IPS DF 6.9 (cell line): ENCODE data around the gene CRYBG3.
"Not testable (repeated sequence)": the region's sequence is repeated elsewhere in the genome, so short reads cannot be mapped to it uniquely, and the experiment has no call there.

Source experiments
- DNase-seq: peaks from one replicate; pipeline ENCODE4 v3.0.0-alpha.2; 2013; ENCODE audit warnings: low read depth, low spot score
- H3K27ac ChIP-seq: one replicate; pipeline ENCODE4 v1.5.1; 2013; ENCODE audit warnings: low read length, control low read depth
- H3K27me3 ChIP-seq: 2 replicates; pipeline ENCODE4 v1.6.1; 2013; ENCODE audit warnings: mild to moderate bottlenecking, low read length; ENCODE audit not compliant: control insufficient read depth, insufficient read depth
- H3K36me3 ChIP-seq: 2 replicates; pipeline ENCODE4 v1.6.1; 2013; ENCODE audit warnings: low read length; ENCODE audit not compliant: control insufficient read depth, insufficient read depth
- H3K4me1 ChIP-seq: 2 replicates; pipeline ENCODE4 v1.6.1; 2013; ENCODE audit warnings: low read length; ENCODE audit not compliant: control insufficient read depth, insufficient read depth
- H3K4me3 ChIP-seq: 2 replicates; pipeline ENCODE4 v1.5.1; 2013; ENCODE audit warnings: mild to moderate bottlenecking, low read length
- H3K9me3 ChIP-seq: 2 replicates; pipeline ENCODE4 v1.6.1; 2013; ENCODE audit warnings: low read length, inconsistent platforms; ENCODE audit not compliant: control insufficient read depth, insufficient read depth
- WGBS: extraction: QIAGEN DNeasy Blood & Tissue Kit; methylation state at CpG from one replicate; pipeline ENCODE4 v1.1.7; 2013; ENCODE audit warnings: mixed read lengths, missing lambda C conversion rate; ENCODE audit not compliant: insufficient read length, insufficient coverage; 5-methylcytosine and 5-hydroxymethylcytosine counted together

The CRYBG3 gene

DNA sequence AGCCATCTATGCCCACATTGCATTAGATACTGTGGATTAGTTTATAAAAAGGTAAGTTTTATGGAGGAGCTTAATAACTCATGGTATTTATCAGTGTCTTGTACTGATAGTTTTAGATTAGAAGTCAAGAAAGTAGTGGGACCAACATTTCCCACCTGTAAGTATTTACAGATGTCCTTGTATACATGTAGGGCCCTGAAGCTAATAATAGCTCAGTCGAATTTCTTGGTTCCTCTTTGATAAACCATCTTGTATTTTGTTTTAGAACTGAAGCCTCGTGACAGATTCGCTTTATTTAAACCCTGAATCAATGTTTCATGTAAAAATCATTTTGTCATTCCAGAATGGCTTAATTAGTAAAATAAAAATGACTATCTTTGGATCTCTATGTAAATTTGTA is 73.4 kb downstream of the CRYBG3 start:
- H3K9me3 ChIP-seq: no peaks in the 10 kb centered on the region
- no peak for DNase-seq
- WGBS: no CpG with 5 or more reads among the region's 3 CpGs
- no peaks in the 10 kb centered on the region for H3K36me3 ChIP-seq
- H3K4me1 ChIP-seq: no peaks in the 10 kb centered on the region
- H3K27ac ChIP-seq: no peak overlapping the region
- no peaks in the 10 kb centered on the region for H3K27me3 ChIP-seq
- no peak overlapping the region for H3K4me3 ChIP-seq

DNA sequence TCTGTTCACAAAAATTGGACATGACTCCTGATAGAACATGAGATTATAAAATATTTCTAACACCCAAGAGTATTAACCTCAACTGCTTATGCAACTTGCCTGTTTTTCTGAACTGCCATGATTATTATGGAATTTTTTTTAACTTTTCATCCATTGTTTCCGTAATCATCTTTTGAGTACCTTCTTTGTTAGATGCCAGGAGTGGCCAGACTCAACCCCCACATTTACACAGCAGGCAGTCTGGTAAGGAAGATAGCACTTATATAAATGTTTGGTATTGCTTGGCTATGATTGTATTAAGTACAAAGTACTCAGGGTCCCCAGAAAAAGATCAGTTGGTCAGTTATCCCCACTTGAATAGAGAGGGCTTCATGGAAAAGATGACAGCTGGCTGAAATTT is 74.3 kb downstream of the CRYBG3 start:
- Histone ChIP-seq H3K36me3 (no peaks in the 10 kb centered on the region), H3K27ac (no peak overlapping the region), H3K4me3 (no peak overlapping the region), H3K9me3 (no peaks in the 10 kb centered on the region), H3K4me1 (no peaks in the 10 kb centered on the region), H3K27me3 (no peaks in the 10 kb centered on the region)
- WGBS: no CpG with 5 or more reads among the region's 1 CpG
- no peak for DNase-seq

DNA sequence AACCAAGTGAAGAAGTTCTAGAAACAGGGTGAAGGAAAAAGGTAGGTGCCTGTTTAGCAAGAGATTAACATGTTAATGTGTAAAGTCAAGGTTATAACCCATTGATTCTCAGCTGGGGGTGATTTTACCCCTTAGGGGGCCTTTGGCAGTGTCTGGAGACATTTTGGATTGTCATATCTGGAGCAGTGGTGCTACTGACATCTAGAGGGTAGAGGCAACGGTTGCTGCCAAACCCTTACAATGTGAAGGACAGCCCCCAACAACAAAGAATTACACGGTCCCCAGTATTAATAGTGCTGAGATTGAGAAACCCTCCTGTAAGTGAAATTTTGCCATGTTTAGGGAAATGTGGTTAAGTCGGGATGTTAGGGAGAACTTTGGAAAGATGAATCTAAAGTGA is 74.7 kb downstream of the CRYBG3 start:
- H3K36me3 ChIP-seq: no peaks in the 10 kb centered on the region
- no peaks in the 10 kb centered on the region for H3K9me3 ChIP-seq
- H3K27ac ChIP-seq: no peak overlapping the region
- H3K27me3 ChIP-seq: no peaks in the 10 kb centered on the region
- H3K4me3 ChIP-seq: no peak overlapping the region
- DNase-seq: no peak
- WGBS: 100% methylated on average over 1 of the region's 3 CpGs
- no peaks in the 10 kb centered on the region for H3K4me1 ChIP-seq

DNA sequence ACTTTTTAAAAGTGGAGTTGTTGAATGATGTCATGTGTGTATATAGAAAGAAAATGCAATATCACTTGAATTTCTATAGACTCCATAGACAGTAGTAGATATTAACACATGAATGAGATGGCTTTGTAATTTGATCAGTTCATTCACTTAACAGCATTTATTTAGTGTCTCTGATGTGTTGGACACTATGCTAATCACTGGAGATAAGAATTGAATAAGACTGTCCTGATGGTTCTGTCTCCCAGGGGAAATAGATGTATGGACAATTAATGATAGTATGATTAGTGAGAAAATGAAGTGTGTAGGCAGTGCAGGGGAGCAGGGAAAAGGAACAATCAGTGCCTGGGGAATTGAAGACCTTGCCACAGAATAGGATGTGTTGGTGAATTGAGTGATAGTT is 77.5 kb downstream of the CRYBG3 start:
- H3K4me1 ChIP-seq: no peaks in the 10 kb centered on the region
- no peak overlapping the region for H3K4me3 ChIP-seq
- H3K27ac ChIP-seq: no peak overlapping the region
- no peak for DNase-seq
- no peaks in the 10 kb centered on the region for H3K27me3 ChIP-seq
- no peaks in the 10 kb centered on the region for H3K36me3 ChIP-seq
- no peaks in the 10 kb centered on the region for H3K9me3 ChIP-seq

DNA sequence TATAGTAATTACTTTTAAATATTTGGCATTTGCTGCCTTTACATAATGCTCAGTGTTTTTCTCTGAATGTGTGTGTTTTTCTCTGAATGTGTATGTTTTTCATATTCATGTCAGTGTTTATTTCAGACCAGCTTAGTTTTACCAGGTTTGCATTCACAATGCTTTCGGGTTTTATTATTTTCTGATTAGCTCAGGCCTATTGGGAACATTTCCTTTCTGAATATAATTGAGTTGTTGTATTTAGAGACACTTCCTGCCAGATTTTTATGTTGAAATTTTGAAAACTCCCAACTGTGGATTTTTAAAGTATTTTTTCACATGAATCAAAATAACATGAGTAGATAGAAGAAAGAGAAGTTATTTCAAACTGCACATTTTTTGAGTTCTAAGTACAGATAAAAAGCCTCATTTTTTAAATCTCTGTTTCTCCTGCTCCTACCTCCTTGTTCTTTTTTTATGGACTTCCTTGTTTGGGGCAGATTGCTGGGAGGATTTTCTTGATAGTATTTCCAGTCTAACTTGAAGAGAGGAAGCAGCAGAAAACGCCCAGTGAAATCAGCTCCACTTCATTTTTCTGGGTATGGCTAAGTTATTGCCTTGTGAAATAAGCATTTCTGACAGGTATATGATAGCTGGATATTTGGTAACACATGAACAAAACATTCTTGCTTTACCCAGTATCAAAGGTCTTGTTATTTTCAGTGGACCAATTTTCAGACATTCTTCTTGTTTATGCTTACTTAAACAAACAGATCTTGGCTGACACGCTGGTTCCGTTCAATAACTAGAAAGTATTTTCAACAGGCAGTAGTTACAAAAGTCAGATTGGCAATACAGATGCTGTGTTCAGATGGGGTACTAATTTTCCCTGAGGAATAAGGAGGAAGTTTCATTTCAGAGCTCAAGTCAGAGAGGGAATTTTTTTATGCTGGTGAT is 79.8 kb downstream of the CRYBG3 start:
- Histone ChIP-seq H3K4me3 (no peak overlapping the region), H3K27ac (no peak overlapping the region), H3K36me3 (no peaks in the 10 kb centered on the region), H3K9me3 (no peaks in the 10 kb centered on the region), H3K27me3 (no peaks in the 10 kb centered on the region), H3K4me1 (no peaks in the 10 kb centered on the region)
- no peak for DNase-seq
- no CpG with 5 or more reads among the region's 4 CpGs for WGBS

DNA sequence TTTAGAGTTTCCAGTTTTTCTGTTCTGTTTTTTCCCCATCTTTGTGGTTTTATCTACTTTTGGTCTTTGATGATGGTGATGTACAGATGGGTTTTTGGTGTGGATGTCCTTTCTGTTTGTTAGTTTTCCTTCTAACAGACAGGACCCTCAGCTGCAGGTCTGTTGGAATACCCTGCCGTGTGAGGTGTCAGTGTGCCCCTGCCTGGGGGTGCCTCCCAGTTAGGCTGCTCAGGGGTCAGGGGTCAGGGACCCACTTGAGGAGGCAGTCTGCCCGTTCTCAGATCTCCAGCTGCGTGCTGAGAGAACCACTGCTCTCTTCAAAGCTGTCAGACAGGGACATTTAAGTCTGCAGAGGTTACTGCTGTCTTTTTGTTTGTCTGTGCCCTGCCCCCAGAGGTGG is 88.0 kb downstream of the CRYBG3 start:
- H3K27ac ChIP-seq: not testable (repeated sequence)

DNA sequence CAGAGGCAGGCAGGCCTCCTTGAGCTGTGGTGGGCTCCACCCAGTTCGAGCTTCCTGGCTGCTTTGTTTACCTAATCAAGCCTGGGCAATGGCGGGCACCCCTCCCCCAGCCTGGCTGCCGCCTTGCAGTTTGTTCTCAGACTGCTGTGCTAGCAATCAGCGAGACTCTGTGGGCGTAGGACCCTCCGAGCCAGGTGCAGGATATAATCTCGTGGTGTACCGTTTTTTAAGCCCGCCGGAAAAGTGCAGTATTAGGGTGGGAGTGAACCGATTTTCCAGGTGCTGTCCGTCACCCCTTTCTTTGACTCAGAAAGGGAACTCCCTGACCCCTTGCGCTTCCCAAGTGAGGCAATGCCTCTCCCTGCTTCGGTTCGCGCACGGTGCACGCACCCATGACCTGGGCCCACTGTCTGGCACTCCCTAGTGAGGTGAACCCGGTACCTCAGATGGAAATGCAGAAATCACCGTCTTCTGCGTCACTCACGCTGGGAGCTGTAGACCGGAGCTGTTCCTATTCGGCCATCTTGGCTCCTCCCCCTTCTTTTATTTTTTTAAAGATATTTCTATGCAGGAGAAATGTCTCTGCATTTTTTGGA is 88.5 kb downstream of the CRYBG3 start:
- WGBS: no CpG with 5 or more reads among the region's 24 CpGs
- not testable (repeated sequence) for H3K36me3 ChIP-seq, H3K9me3 ChIP-seq, H3K27me3 ChIP-seq, H3K27ac ChIP-seq, DNase-seq, H3K4me3 ChIP-seq, H3K4me1 ChIP-seq

More for the DNA sequence above, 88.0 kb downstream of the CRYBG3 start:
- H3K36me3 ChIP-seq, H3K4me3 ChIP-seq, H3K4me1 ChIP-seq, H3K9me3 ChIP-seq, H3K27me3 ChIP-seq, DNase-seq: not testable (repeated sequence)
- no CpG with 5 or more reads among the region's 3 CpGs for WGBS

DNA sequence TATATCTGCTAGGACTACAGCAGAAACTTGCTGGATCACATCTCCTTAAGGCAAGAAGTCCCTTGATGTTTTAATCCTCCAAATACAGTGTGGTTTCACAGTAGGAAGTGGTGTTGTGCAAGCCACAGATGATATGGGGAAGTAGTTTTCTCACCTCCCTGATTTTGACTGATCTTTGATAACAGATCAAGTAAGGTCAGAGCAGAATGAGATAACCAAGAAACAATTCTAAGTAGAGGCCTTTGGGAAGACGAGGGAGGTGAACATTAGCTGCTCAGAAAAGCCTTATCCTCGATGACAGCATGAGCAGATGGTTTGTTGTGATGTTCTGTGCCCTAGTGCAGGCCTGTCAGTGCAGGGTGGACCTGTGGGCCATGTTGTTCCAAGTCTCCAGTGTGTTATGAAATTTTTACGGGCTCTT is 89.1 kb downstream of the CRYBG3 start:
- Histone ChIP-seq H3K9me3 (no peaks in the 10 kb centered on the region), H3K4me3 (no peak overlapping the region), H3K4me1 (peaks cover 1% of the 10 kb centered on the region; the same call in 1 of the 2 replicates), H3K27ac (no peak overlapping the region), H3K36me3 (no peaks in the 10 kb centered on the region), H3K27me3 (no peaks in the 10 kb centered on the region)
- no peak for DNase-seq
- WGBS: no CpG with 5 or more reads among the region's 3 CpGs

DNA sequence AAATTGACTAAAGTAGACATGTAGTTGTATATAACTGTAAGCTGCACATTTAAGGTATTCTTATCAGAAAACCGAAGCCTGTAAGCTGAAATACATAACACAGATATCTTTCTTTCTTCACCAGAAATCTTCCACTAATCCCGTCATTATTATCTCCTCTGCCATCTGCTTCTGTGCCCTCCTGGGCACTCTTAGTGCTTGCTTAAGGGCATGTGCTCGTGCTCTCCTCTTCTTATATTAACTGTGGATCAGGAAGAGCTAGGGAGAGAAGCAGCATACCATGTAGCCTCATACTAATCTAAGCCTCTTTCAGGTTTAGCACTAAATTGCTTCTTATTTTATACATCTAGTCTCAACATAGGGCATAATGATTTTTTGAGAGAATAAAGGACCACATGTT is 89.6 kb downstream of the CRYBG3 start:
- no peak overlapping the region for H3K4me3 ChIP-seq
- peaks cover 1% of the 10 kb centered on the region; the same call in 1 of the 2 replicates for H3K4me1 ChIP-seq
- H3K36me3 ChIP-seq: no peaks in the 10 kb centered on the region
- whole genome bisulfite sequencing: no CpG with 5 or more reads among the region's 3 CpGs
- H3K27ac ChIP-seq: no peak overlapping the region
- DNase-seq: no peak
- no peaks in the 10 kb centered on the region for H3K27me3 ChIP-seq
- H3K9me3 ChIP-seq: no peaks in the 10 kb centered on the region

DNA sequence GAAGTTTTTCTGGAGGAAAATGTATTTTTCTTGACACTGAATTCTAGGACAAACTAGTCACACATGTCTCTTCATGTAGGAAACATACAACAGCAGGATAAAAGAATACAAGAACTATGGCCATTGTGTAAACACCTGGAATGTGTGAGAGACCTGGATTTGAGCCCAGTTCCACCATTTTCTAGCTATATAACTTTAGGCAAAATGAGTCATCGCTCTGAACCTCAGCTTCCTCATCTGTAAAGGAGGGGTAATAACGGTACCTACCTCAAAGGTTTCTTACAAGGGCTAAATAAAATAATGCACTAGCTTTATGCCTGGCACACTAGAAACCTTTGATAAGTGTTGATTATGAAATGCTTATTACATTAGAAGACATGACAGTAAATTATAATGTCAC is 92.6 kb downstream of the CRYBG3 start:
- Histone ChIP-seq H3K9me3 (no peaks in the 10 kb centered on the region), H3K27ac (no peak overlapping the region), H3K36me3 (no peaks in the 10 kb centered on the region), H3K4me1 (peaks cover 1% of the 10 kb centered on the region; the same call in 1 of the 2 replicates), H3K4me3 (no peak overlapping the region), H3K27me3 (no peaks in the 10 kb centered on the region)
- no CpG with 5 or more reads among the region's 2 CpGs for WGBS
- no peak for DNase-seq

DNA sequence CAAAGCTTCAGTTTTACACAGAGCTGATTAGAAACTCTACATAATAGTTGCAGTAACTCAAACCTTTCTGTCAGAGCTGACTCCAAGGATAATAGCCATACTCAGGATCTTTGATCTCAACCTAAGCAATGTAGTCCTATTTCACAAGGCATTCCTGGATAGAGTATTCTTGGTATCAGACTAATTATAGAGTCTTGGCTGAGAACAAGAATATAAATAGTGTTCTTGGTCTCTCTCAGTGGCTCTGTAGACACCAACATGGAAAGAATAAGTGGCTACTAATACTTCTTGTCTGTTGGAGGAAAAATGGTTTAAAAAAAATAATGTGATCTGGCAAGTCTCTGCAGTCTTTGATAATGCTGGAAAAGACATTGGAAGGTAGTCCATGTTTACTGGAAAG is 94.8 kb downstream of the CRYBG3 start:
- no peak for DNase-seq
- no peak overlapping the region for H3K27ac ChIP-seq
- no peaks in the 10 kb centered on the region for H3K9me3 ChIP-seq
- H3K4me1 ChIP-seq: no peaks in the 10 kb centered on the region
- no peaks in the 10 kb centered on the region for H3K27me3 ChIP-seq
- H3K36me3 ChIP-seq: no peaks in the 10 kb centered on the region
- no peak overlapping the region for H3K4me3 ChIP-seq
